DMS53 treated with DMSO at 0.1 percent for 48 hours (cell line): Measurements from ENCODE around the gene HOXB7.

Source experiments
- DNase-seq: peaks from one replicate; lab custom pipeline; 2025; ENCODE audit not compliant: unreplicated experiment; lab: John Stamatoyannopoulos, UW

The HOXB7 gene

GRCh38 chr17:48611213-48611612, 396 bp upstream of the HOXB7 start:
- DNase-seq = no peak

GRCh38 chr17:48609759-48610281, 997 bp downstream of the HOXB7 start:
- DNase-seq = no peak

- no peak for DNase-seq
Observed at GRCh38 chr17:48609033-48609432, 1.8 kb downstream of the HOXB7 start.

- no peak for DNase-seq
Observed at GRCh38 chr17:48608494-48608834, 2.4 kb downstream of the HOXB7 start.

- no peak for DNase-seq
Observed at GRCh38 chr17:48606892-48607614, 3.8 kb downstream of the HOXB7 start.

GRCh38 chr17:48605991-48606891, 4.6 kb downstream of the HOXB7 start:
- DNase-seq = no peak

GRCh38 chr17:48605409-48605919, 5.4 kb downstream of the HOXB7 start:
- DNase-seq = no peak

- no peak for DNase-seq
Observed at GRCh38 chr17:48604770-48605329, 6.0 kb downstream of the HOXB7 start, which contains the start of gene HOXB6. HOXB6 (minus strand) TSS chr17:48604986; CDS start chr17:48598150, 6,836 bp downstream.

GRCh38 chr17:48603959-48604769, 6.7 kb downstream of the HOXB7 start:
- DNase-seq = no peak

- DNase-seq = no peak
Observed at GRCh38 chr17:48601539-48602425, 9.0 kb downstream of the HOXB7 start.

GRCh38 chr17:48601207-48601538, 9.6 kb downstream of the HOXB7 start:
- no peak for DNase-seq

- DNase-seq = no peak
Observed at GRCh38 chr17:48600244-48601098, 10.3 kb downstream of the HOXB7 start.

- DNase-seq = no peak
Observed at GRCh38 chr17:48599354-48599753, 11.5 kb downstream of the HOXB7 start.

- no peak for DNase-seq
Observed at GRCh38 chr17:48598736-48599135, 12.1 kb downstream of the HOXB7 start.

- no peak for DNase-seq
Observed at GRCh38 chr17:48597778-48598631, 12.8 kb downstream of the HOXB7 start.

- DNase-seq = no peak
Observed at GRCh38 chr17:48597528-48597777, 13.4 kb downstream of the HOXB7 start.

- DNase-seq = no peak
Observed at GRCh38 chr17:48596735-48597527, 13.9 kb downstream of the HOXB7 start.
